H9 (cell line): Measurements from ENCODE around the gene CDK6. TPM values are rescaled to one million over a fixed set of nuclear protein-coding genes. Genes with fewer than 3 reads are reported as not detected.

Experiments
- DNase-seq: peaks from one replicate; pipeline ENCODE4 v3.0.0-alpha.2; 2017
- H2AFZ ChIP-seq: one replicate; pipeline ENCODE4 v1.6.1; 2013; ENCODE audit warnings: mild to moderate bottlenecking, low read length, control low read depth, moderate library complexity
- H2AK5ac ChIP-seq: 2 replicates; pipeline ENCODE4 v1.6.1; 2013; ENCODE audit warnings: low read length, control low read depth, mixed read lengths; ENCODE audit not compliant: insufficient read length
- H2BK120ac ChIP-seq: one replicate; pipeline ENCODE4 v1.6.1; 2013; ENCODE audit warnings: low read depth, mild to moderate bottlenecking, low read length, control low read depth, inconsistent platforms; ENCODE audit not compliant: poor library complexity, severe bottlenecking
- H2BK12ac ChIP-seq: 2 replicates; pipeline ENCODE4 v1.6.1; 2013; ENCODE audit warnings: low read length, control low read depth, mixed read lengths, low read depth; ENCODE audit not compliant: insufficient read length
- H2BK15ac ChIP-seq: 2 replicates; pipeline ENCODE4 v1.6.1; 2013; ENCODE audit warnings: low read depth, low read length, control low read depth
- H2BK20ac ChIP-seq: one replicate; pipeline ENCODE4 v1.6.1; 2013; ENCODE audit warnings: low read depth, mild to moderate bottlenecking, low read length, control low read depth, inconsistent platforms; ENCODE audit not compliant: poor library complexity, severe bottlenecking
- H2BK5ac ChIP-seq: 2 replicates; pipeline ENCODE4 v1.6.1; 2013; ENCODE audit warnings: low read length, control low read depth, mixed read lengths; ENCODE audit not compliant: insufficient read length
- H3K14ac ChIP-seq: 2 replicates; pipeline ENCODE4 v1.6.1; 2013; ENCODE audit warnings: low read length, control low read depth; ENCODE audit not compliant: insufficient read depth
- H3K18ac ChIP-seq: 2 replicates; pipeline ENCODE4 v1.6.1; 2013; ENCODE audit warnings: low read depth, mild to moderate bottlenecking, mixed read lengths, low read length, control low read depth; ENCODE audit not compliant: insufficient read length
- H3K23ac ChIP-seq: 2 replicates; pipeline ENCODE4 v1.6.1; 2013; ENCODE audit warnings: low read length, control low read depth, mixed read lengths, low read depth; ENCODE audit not compliant: insufficient read length
- H3K23me2 ChIP-seq: 2 replicates; pipeline ENCODE4 v1.6.1; 2013; ENCODE audit warnings: low read depth, mild to moderate bottlenecking, mixed read lengths, low read length, control low read depth; ENCODE audit not compliant: insufficient read length, poor library complexity, severe bottlenecking
- H3K27ac ChIP-seq: 2 replicates; pipeline ENCODE4 v1.5.1; 2013; ENCODE audit warnings: low read length, control low read depth, mixed read lengths, low read depth; ENCODE audit not compliant: insufficient read length
- H3K27me3 ChIP-seq: 2 replicates; pipeline ENCODE4 v1.6.1; 2013; ENCODE audit warnings: low read length, control low read depth, inconsistent platforms; ENCODE audit not compliant: insufficient read depth
- H3K4ac ChIP-seq: 2 replicates; pipeline ENCODE4 v1.6.1; 2013; ENCODE audit warnings: low read depth, mild to moderate bottlenecking, control low read depth, inconsistent platforms, low read length, moderate library complexity
- H3K4me1 ChIP-seq: 2 replicates; pipeline ENCODE4 v1.6.1; 2013; ENCODE audit warnings: low read length, control low read depth, inconsistent platforms; ENCODE audit not compliant: insufficient read depth
- H3K4me2 ChIP-seq: 2 replicates; pipeline ENCODE4 v1.6.1; 2013; ENCODE audit warnings: low read length, control low read depth, mixed read lengths; ENCODE audit not compliant: insufficient read length, insufficient read depth
- H3K56ac ChIP-seq: 2 replicates; pipeline ENCODE4 v1.6.1; 2013; ENCODE audit warnings: low read depth, mild to moderate bottlenecking, mixed read lengths, low read length, control low read depth; ENCODE audit not compliant: insufficient read length
- H3K79me1 ChIP-seq: 2 replicates; pipeline ENCODE4 v1.6.1; 2013; ENCODE audit warnings: low read depth, mild to moderate bottlenecking, moderate library complexity, low read length, control low read depth, inconsistent platforms; ENCODE audit not compliant: insufficient read depth, poor library complexity, severe bottlenecking
- H3K79me2 ChIP-seq: 2 replicates; pipeline ENCODE4 v1.6.1; 2013; ENCODE audit warnings: low read length, control low read depth, inconsistent platforms; ENCODE audit not compliant: insufficient read depth
- H3K9ac ChIP-seq: 2 replicates; pipeline ENCODE4 v1.6.1; 2013; ENCODE audit warnings: low read length, control low read depth, mixed read lengths; ENCODE audit not compliant: insufficient read length; ENCODE audit errors: extremely low read depth
- H3K9me3 ChIP-seq: one replicate; pipeline ENCODE4 v1.6.1; 2013; ENCODE audit warnings: low read depth, low read length, inconsistent platforms; ENCODE audit not compliant: control insufficient read depth
- H3T11ph ChIP-seq: one replicate; pipeline ENCODE4 v1.6.1; 2013; ENCODE audit warnings: mild to moderate bottlenecking, low read length, control low read depth, inconsistent platforms
- H4K20me1 ChIP-seq: one replicate; pipeline ENCODE4 v1.6.1; 2013; ENCODE audit not compliant: control insufficient read depth, insufficient read length, insufficient read depth
- H4K5ac ChIP-seq: 2 replicates; pipeline ENCODE4 v1.6.1; 2013; ENCODE audit warnings: low read depth, mild to moderate bottlenecking, mixed read lengths, low read length, control low read depth; ENCODE audit not compliant: insufficient read length
- H4K8ac ChIP-seq: replicated peaks from 2 replicates; pipeline ENCODE4 v1.6.1; 2013; ENCODE audit warnings: low read length, control low read depth, mixed read lengths, low read depth; ENCODE audit not compliant: insufficient read length
- H4K91ac ChIP-seq: 2 replicates; pipeline ENCODE4 v1.6.1; 2013; ENCODE audit warnings: low read depth, mild to moderate bottlenecking, moderate library complexity, mixed read lengths, low read length, control low read depth; ENCODE audit not compliant: insufficient read length
- H3K27ac Mint-ChIP-seq, 3 experiments: 2 replicates in 2 of 3; 3 replicates in 1 of 3; pipeline ENCODE4 v1.8.0; 2020 to 2021; ENCODE audit warnings: mixed read lengths in 3 of 3, mild to moderate bottlenecking in 1 of 3, moderate library complexity in 1 of 3
- H3K27me3 Mint-ChIP-seq: 2 replicates; pipeline ENCODE4 v1.8.0; 2021; ENCODE audit warnings: low read depth, mild to moderate bottlenecking, moderate library complexity, mixed read lengths
- H3K36me3 Mint-ChIP-seq, 3 experiments: 2 replicates in 2 of 3; 3 replicates in 1 of 3; pipeline ENCODE4 v1.8.0; 2020 to 2021; ENCODE audit warnings: low read depth in 3 of 3, mixed read lengths in 3 of 3; ENCODE audit not compliant: insufficient read depth in 1 of 3
- H3K4me1 Mint-ChIP-seq, 2 experiments: 2 replicates each; pipeline ENCODE4 v1.8.0; 2020; ENCODE audit warnings: mixed read lengths in 2 of 2
- H3K4me3 Mint-ChIP-seq, 2 experiments: 2 replicates in 1 of 2; 3 replicates in 1 of 2; pipeline ENCODE4 v1.8.0; 2020 to 2021; ENCODE audit warnings: mild to moderate bottlenecking in 2 of 2, mixed read lengths in 2 of 2, moderate library complexity in 1 of 2
- H3K9me3 Mint-ChIP-seq, 2 experiments: 2 replicates in 1 of 2; 3 replicates in 1 of 2; pipeline ENCODE4 v1.8.0; 2020; ENCODE audit warnings: mild to moderate bottlenecking in 2 of 2, mixed read lengths in 2 of 2, moderate library complexity in 1 of 2
- WGBS: extraction: QIAGEN DNeasy Blood & Tissue Kit; methylation state at CpG from one replicate; pipeline ENCODE4 v1.1.7; 2013; ENCODE audit warnings: missing lambda C conversion rate, low lambda C conversion rate, mixed read lengths; ENCODE audit not compliant: insufficient read length; ENCODE audit errors: extremely low coverage; 5-methylcytosine and 5-hydroxymethylcytosine counted together
- total RNA-seq: library from RNA; stranded (reverse); gene quantifications from 2 replicates; pipeline ENCODE4 v1.2.1, GENCODE V29; 2021
- TF ChIP-seq, protein P1 (sequence below): fragments of 200-600 bp; sonication (generic); conservative IDR thresholded peaks from 3 replicates; pipeline ENCODE4 v1.8.0; 2021; ENCODE audit warnings: antibody characterized with exemption, mild to moderate bottlenecking

The CDK6 gene
- total RNA-seq, 1 experiment from 2014 or later, result 30.0 TPM

DNA sequence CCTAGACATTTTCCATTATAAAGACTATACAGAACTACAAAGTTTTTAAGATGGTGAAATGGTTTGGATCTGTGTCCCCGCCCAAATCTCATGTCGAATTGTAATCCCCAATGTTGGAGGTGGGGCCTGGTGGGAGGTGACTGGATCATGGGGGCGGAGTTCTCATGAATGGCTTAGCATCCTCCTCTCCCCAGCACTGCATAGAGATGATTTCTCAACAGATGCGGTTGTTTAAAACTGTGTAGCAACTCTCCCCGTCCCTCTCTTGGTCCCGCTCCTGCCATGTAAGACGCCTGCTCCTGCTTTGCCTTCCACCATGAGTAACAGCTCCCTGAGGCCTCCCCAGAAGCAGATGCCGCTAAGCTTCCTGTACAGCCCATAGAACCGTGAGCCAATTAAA lies 247.8 kb downstream of the CDK6 start:
- H2BK12ac ChIP-seq, result no peak overlapping the region
- H3K4me1 ChIP-seq, result peaks cover 3% of the 10 kb centered on the region; the same call in 1 of the 2 replicates
- peak overlapping the region; percentile 68 for H3K4me2 ChIP-seq
- H2BK5ac ChIP-seq, result no peak overlapping the region
- no peak overlapping the region for H2BK120ac ChIP-seq
- Mint-ChIP-seq H3K27ac (peak overlapping the region in 2 of 3 experiments; percentile 75 to 91; a peak in 3 of 7 replicates), H3K27me3 (peaks cover 26% of the 10 kb centered on the region), H3K9me3 (no peaks in the 10 kb centered on the region), H3K36me3 (peaks cover 15 to 22% (median 20%) of the 10 kb centered on the region in 3 experiments; a peak in 6 of 7 replicates), H3K4me3 (peak overlapping the region; percentile 85 to 96), H3K4me1 (peaks cover 12 to 15% of the 10 kb centered on the region in 2 experiments)
- TF ChIP-seq, protein P1, sequence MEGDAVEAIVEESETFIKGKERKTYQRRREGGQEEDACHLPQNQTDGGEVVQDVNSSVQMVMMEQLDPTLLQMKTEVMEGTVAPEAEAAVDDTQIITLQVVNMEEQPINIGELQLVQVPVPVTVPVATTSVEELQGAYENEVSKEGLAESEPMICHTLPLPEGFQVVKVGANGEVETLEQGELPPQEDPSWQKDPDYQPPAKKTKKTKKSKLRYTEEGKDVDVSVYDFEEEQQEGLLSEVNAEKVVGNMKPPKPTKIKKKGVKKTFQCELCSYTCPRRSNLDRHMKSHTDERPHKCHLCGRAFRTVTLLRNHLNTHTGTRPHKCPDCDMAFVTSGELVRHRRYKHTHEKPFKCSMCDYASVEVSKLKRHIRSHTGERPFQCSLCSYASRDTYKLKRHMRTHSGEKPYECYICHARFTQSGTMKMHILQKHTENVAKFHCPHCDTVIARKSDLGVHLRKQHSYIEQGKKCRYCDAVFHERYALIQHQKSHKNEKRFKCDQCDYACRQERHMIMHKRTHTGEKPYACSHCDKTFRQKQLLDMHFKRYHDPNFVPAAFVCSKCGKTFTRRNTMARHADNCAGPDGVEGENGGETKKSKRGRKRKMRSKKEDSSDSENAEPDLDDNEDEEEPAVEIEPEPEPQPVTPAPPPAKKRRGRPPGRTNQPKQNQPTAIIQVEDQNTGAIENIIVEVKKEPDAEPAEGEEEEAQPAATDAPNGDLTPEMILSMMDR, result no peak
- H3K27me3 ChIP-seq, result no peaks in the 10 kb centered on the region; the same call in 1 of the 2 replicates
- peaks cover 4% of the 10 kb centered on the region for H3K79me1 ChIP-seq
- no peak overlapping the region for H4K91ac ChIP-seq
- H3K4ac ChIP-seq, result no peak overlapping the region
- peak overlapping the region; percentile 85 for H3K9ac ChIP-seq
- peaks cover 9% of the 10 kb centered on the region for H3K23me2 ChIP-seq
- no peak overlapping the region for H4K5ac ChIP-seq
- no peak overlapping the region for H3K56ac ChIP-seq
- no peaks in the 10 kb centered on the region for H3K9me3 ChIP-seq
- no peak overlapping the region for H2BK20ac ChIP-seq
- no peak overlapping the region for H3T11ph ChIP-seq
- H3K27ac ChIP-seq, result no peak overlapping the region
- H3K79me2 ChIP-seq, result peaks cover 48% of the 10 kb centered on the region
- H2AK5ac ChIP-seq, result no peak overlapping the region
- DNase-seq, result no peak
- no CpG with 5 or more reads among the region's 9 CpGs for WGBS
- no peak overlapping the region for H3K14ac ChIP-seq
- no peak overlapping the region for H2AFZ ChIP-seq
- no peak overlapping the region for H3K18ac ChIP-seq
- H4K8ac ChIP-seq, result no peak overlapping the region
- H2BK15ac ChIP-seq, result no peak overlapping the region
- no peaks in the 10 kb centered on the region for H4K20me1 ChIP-seq
- no peak overlapping the region for H3K23ac ChIP-seq
